ENCODE results near the gene SLC6A12. TPM values are rescaled to one million over a fixed set of nuclear protein-coding genes. Genes with fewer than 3 reads are reported as not detected.

SLC6A12 gene
- total RNA-seq, 1 experiment from 2014 or later, result 0.17 TPM

DNA sequence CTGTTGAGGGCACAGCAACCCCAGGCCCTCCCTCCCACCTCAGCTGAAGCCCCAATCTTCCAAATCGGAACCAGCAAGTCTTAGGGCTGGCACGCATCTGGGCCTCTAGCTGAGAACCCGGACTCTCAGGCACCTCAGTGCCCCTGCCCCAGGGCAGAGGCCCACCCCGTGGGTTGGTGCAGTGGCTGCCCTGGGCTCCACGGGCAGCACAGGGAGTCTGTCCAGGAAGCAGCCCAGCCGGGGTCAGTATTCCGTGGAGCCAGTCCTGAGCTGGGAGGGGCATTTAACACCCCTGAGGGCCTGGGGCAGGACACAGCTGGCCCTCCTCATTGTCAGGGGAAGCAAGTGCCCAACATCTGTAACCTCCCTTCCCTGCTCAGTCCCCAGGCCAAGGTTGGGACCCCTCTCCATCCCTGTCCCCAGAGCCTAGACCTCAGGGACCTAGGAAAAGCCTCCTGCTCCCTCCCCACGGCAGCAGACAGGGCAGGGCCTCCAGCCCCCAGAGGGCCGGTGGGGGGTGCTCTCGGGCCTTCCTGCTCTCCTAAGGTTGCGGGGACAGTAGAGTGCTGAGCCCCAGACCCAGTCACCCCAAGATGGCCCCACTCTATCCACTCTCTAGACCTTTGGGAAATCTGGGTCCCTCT, 36.5 kb downstream of the SLC6A12 start:
- Histone ChIP-seq H2AFZ (ENCODE audit: low read length) (no peak overlapping the region), H3K4me1 (ENCODE audit: insufficient read depth, low read length) (peaks cover 4% of the 10 kb centered on the region; the same call in 1 of the 2 replicates), H2BK120ac (ENCODE audit: low read depth, low read length, poor library complexity, severe bottlenecking) (no peak overlapping the region)

More for the DNA sequence above, 36.5 kb downstream of the SLC6A12 start:
- Histone ChIP-seq H4K91ac (ENCODE audit: insufficient read length, low read depth, low read length) (no peak overlapping the region), H3K79me2 (ENCODE audit: insufficient read depth, low read length) (no peaks in the 10 kb centered on the region), H2BK20ac (ENCODE audit: low read depth, low read length, poor library complexity, severe bottlenecking) (no peak overlapping the region), H3K56ac (ENCODE audit: insufficient read length, low read depth, low read length) (no peak overlapping the region), H3K18ac (ENCODE audit: insufficient read length, low read depth, low read length) (no peak overlapping the region), H4K5ac (ENCODE audit: insufficient read length, low read depth, low read length) (no peak overlapping the region), H2BK15ac (ENCODE audit: low read depth, low read length) (no peak overlapping the region), H4K20me1 (ENCODE audit: control insufficient read depth, insufficient read depth, insufficient read length) (no peaks in the 10 kb centered on the region), H2BK5ac (ENCODE audit: insufficient read length, low read length) (no peak overlapping the region), H3K23ac (ENCODE audit: insufficient read length, low read depth, low read length) (no peak overlapping the region), H3K4ac (ENCODE audit: low read depth, low read length) (no peak overlapping the region), H4K8ac (replicated peaks; ENCODE audit: insufficient read length, low read depth, low read length) (no peak overlapping the region), H3K4me2 (ENCODE audit: insufficient read depth, insufficient read length, low read length) (no peak overlapping the region), H3T11ph (ENCODE audit: low read length) (no peak overlapping the region), H3K9ac (ENCODE audit: extremely low read depth, insufficient read length, low read length) (no peak overlapping the region), H2AK5ac (ENCODE audit: insufficient read length, low read length) (no peak overlapping the region), H2BK12ac (ENCODE audit: insufficient read length, low read depth, low read length) (no peak overlapping the region), H3K27me3 (ENCODE audit: insufficient read depth, low read length) (no peaks in the 10 kb centered on the region), H3K79me1 (ENCODE audit: insufficient read depth, low read depth, low read length, poor library complexity, severe bottlenecking) (no peaks in the 10 kb centered on the region), H3K27ac (ENCODE audit: insufficient read length, low read depth, low read length) (no peak overlapping the region), H3K9me3 (ENCODE audit: control insufficient read depth, low read depth, low read length) (no peaks in the 10 kb centered on the region), H3K14ac (ENCODE audit: insufficient read depth, low read length) (no peak overlapping the region), H3K23me2 (ENCODE audit: insufficient read length, low read depth, low read length, poor library complexity, severe bottlenecking) (no peaks in the 10 kb centered on the region)
- Mint-ChIP-seq H3K36me3 (ENCODE audit: insufficient read depth in 1 of 3, low read depth in 3 of 3) (no peaks in the 10 kb centered on the region; a peak in 1 of 7 replicates), H3K27me3 (ENCODE audit: low read depth) (peaks cover 4% of the 10 kb centered on the region), H3K4me3 (no peak overlapping the region), H3K4me1 (peaks cover 19 to 51% of the 10 kb centered on the region in 2 experiments), H3K9me3 (no peaks in the 10 kb centered on the region), H3K27ac (peak overlapping the region in 1 of 3 experiments; percentile 29; a peak in 1 of 7 replicates)
- DNase-seq, result no peak
- no CpG with 5 or more reads among the region's 11 CpGs for WGBS (ENCODE audit: extremely low coverage, insufficient read length, low lambda C conversion rate)
- TF ChIP-seq, protein P1, sequence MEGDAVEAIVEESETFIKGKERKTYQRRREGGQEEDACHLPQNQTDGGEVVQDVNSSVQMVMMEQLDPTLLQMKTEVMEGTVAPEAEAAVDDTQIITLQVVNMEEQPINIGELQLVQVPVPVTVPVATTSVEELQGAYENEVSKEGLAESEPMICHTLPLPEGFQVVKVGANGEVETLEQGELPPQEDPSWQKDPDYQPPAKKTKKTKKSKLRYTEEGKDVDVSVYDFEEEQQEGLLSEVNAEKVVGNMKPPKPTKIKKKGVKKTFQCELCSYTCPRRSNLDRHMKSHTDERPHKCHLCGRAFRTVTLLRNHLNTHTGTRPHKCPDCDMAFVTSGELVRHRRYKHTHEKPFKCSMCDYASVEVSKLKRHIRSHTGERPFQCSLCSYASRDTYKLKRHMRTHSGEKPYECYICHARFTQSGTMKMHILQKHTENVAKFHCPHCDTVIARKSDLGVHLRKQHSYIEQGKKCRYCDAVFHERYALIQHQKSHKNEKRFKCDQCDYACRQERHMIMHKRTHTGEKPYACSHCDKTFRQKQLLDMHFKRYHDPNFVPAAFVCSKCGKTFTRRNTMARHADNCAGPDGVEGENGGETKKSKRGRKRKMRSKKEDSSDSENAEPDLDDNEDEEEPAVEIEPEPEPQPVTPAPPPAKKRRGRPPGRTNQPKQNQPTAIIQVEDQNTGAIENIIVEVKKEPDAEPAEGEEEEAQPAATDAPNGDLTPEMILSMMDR (conservative IDR thresholded peaks at IDR 0.05), result no peak
